DOHH2 (cell line): ENCODE measurements around the gene ADPRS.

Experiments used
- CTCF ChIP-seq: fragments of 200-600 bp; sonication (generic); IDR thresholded peaks from one replicate; pipeline ENCODE4 v1.5.1; 2014; ENCODE audit warnings: antibody characterized with exemption, mild to moderate bottlenecking, low read depth, low read length; ENCODE audit not compliant: poor library complexity, severe bottlenecking
- EZH2phosphoT487 ChIP-seq: fragments of 200-600 bp; sonication (generic); IDR thresholded peaks from 2 replicates; pipeline ENCODE4 v1.6.1; 2017; ENCODE audit warnings: borderline replicate concordance, mild to moderate bottlenecking, antibody characterized with exemption, low read length, moderate library complexity, mixed read lengths

DNA sequence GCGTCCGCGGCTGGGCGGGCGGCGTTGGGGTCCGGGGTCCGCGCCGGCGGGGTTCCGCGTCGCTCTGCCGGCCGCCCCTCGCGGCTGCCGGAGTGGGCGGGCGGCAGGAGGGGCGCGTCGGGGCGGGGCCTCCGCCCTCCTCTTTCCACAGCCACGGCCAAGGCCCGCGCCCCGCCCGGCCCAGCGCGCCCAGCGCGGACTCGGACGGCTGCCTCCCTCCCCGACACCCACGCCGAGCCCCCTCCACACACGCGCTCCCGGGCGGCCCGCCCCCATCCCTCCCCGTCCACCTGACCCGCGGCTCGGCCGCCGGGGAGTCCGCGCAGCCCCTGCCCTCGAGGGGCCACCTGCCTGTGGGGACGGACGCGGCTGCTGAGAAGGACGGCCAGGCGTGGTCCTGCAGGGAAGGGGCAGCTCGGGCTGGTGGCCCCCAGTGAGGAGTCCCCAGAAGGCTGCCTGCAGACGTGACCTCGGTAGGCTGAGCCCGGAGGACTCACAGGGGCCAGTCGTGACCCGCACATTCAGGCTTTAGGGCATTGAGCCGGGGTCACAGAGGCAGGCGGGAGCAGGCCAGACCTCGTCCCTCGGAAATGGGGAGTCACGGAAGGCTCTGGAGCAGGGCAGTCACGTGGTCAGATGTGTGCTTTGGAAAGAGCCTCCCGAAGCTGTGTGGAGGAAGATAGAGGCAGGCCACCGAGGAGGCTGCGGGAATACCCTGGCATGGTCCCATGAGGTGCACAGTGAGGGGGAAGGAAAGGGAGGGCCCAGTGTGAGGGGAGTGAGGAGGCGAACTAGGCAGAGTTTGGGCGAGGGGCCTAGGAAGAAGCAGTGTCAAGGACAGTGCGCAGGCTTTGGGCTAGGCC, 36.7 kb downstream of the ADPRS start, which contains the start of gene COL8A2:
- no peak for TF ChIP-seq CTCF
- TF ChIP-seq EZH2phosphoT487: 0 out of 2 replicates have a peak, but pooled peaks have one; percentile 51
